HG02678 (cell line): ENCODE results near the gene TCF4.

Source experiments
- ATAC-seq: cut with Tn5 transposase; IDR thresholded peaks from one replicate; pipeline ENCODE4 v1.9.1; 2021; ENCODE audit warnings: mild to moderate bottlenecking, moderate library complexity; ENCODE audit not compliant: unreplicated experiment

Gene TCF4

DNA sequence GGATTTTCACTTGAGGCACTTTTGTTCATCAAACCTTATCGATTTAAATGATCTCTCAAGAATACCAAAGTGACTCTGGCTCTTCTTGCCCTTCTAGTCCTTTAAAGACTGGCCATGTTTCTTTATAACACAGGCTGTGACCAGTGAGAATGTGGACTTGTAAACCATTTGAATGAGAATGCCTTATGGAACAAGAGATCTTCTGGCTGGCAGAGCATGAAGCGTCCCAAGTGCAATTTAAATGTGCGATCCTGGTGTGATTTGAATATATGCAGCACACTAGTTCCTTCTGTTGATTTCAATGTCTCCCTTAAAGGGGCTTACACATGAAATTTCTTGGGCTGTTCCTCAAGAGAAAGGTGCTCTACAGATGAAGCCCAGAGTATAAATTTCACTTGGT lies 366.4 kb downstream of the TCF4 start:
- no peak for ATAC-seq

DNA sequence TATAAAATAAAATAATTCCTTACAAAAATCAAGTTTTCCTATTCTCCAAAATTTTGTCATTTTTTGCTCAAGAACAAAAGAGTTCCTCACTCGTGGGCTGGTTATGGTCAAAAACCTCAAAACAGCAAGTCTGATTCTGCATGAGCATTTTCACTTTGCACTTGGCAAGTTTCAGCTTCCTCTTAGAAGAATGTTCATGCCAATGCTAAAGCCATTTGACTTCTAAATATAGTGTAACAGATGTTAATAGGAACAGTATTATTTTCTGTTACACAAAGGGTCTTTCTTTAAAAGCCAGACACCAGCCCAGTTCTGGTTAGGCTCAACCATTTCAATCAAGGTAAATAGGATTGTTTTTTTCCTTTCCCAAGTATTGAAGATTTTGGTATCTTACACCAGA lies 367.5 kb downstream of the TCF4 start:
- peak; percentile 92 for ATAC-seq

DNA sequence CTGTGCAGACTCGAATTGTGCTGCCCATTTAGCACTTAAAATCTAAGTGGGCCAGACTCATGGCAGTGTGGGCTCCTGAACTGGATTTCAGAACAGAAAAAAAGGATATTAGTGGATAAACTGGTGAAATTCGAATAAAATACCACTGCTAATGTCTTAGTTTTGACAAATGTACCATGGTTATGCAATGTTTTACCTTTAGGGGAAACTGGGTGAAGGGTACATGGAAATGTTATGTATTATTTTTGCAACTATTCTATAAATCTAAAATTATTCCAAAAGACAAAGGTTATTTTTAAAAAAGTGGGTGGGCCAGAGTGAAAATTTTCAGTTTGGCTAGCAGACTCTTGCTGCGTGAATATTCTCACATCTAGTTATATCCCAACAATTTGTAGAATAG lies 368.2 kb downstream of the TCF4 start:
- ATAC-seq, result no peak

DNA sequence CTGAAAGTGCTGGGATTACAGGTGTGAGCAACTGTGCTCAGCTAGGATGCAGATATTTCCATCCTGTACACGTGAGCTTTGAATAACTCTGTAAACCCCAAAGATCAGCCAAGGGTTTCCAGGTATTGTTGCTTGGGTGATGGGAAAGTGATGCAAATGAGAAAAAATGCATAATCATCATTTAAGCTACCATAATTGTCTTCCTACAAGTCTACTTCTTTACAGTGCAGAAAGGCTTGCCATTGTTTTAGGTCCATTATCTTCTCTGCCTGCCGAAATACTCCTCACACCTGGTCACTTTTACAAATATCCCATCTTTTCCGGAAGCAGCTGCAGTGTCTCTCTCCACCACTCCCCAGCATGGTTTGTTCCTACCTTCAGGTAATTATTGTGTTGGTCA lies 368.9 kb downstream of the TCF4 start:
- ATAC-seq, result no peak

DNA sequence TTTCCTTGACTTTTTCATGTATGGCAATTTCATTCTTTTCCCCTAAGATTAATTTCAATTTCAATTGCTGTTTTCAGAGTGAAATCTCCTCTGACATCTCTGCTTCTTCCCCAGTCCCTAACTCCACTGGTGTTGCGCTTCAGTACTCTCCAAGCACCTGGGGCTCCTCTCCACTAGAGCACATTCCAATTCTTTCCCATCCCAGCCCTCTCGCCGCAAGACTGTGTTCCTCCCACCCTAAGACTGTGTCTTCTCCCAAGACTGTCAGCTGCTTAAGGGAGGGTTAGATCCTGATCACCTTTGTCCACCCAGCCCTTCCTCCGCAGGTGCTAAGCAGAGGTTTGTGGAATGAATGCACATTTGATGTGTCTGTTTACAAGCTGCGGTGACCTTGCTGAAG lies 373.0 kb downstream of the TCF4 start:
- ATAC-seq, result no peak

DNA sequence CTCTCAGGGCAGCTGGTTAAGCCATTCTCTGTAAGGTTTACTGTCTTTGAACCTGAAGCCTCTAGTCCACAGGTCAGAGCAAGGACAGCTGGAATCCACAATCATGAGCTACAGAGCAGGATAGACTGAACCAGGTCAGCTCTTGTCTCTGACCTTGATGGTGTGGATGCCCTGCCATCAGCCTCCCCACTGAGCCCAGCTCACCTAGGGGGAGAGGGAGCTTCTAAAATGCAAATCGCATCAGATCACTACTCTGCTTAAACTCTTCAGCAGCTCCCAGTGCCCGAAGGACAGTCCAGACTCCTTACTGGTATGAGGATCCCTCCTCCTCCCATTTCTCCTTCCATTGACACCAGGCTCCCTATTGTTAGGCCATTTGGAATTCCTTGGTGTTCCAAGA lies 373.5 kb downstream of the TCF4 start:
- ATAC-seq, result no peak

DNA sequence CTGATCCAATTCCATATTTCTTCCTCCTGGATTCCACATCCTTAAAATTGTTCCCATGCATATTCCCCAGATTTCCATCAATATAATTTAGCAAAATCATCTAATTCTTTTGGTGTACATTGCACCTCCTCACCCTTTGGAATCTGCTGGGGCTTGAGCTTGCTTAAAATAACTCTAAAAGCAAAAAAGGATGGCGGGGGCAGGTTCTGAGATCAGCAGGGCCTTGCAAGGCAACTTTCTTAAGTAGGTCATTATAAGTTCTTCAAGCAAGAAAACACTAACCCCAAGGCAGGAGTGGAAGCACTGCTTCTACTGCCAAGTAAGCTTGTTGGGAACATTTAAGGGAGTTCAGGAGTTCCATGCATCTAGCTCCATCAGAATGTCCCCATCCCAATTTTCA lies 374.4 kb downstream of the TCF4 start:
- ATAC-seq, result no peak

DNA sequence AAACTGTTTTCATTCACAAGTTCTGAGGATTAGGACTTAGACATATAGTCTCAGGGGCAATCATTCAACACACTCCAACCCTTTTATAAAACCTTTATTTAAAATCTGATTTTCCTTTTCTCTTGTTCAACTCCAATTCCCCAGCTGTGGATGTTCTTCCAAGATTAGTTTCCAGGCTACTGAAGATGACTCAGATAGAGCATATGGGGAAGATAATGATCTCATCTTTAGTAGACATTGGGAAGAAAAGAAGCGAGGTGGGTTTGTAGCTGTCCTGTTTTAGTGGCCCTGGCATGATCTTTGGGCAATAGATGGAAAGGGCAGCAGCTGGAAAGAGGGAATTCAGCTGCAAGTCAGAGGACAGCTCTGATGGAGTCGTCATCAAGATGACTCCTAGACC lies 381.1 kb downstream of the TCF4 start:
- no peak for ATAC-seq

DNA sequence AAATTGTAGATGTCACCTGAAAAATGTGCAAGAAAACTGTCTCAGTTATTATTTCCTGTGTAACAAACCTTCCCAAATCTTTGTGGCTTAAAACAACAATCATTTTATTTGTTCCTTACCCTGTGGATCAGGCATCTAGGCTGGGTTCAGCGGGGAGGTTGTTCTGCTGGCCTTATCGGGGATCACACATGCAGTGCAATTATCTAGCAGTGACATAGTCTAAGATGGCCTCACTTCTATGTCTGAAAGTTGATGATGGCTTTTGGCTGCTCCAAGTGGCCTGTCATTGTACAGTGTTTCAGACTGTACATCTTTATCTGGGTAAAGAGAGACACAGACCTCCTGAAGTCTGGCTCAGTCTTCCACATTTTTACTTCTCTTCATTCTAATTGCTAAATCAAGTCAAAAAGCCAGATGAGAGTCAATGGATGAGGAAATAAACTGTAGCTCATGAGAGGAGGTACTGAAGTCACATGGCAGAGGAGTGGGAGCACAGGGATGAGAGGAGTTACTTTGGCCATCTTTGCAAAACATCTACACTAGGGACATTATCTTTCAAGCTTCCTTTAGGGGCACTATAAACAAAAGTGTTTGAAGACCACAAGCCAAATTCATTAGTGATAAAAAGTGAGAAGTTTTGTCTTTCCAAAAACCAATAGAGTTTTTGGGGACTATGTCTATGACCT lies 385.6 kb downstream of the TCF4 start:
- no peak for ATAC-seq

DNA sequence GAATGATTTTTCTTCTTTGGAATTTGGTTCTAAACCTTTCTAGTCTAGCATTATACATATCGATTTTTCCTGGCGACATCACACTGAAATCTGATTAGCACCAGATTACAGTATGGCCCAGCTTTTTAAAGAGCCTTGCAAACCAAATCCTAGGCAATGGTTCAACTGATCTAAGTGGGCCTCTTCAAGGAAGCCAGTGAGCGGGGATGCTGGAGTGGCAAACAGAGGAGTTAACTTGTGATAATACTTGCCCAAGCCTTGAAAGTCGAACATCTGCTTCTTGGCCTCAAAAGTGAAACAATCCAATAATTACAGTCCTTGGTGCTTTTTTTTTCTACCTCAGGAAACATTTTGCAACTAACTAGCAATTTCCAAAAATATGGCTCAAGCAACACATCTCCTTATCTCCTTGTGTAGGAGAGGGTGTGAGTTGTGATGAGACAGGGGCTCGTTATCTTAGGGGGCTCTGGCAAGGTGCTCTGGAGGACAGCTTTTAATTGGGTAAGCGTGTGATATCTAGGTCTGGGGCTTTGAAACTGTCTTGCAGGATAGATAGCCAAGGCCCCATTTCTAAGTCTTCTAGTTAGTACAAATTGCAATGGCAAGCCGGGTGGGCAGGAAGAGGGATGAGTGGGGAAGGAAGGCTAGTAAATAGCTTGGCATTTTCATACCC lies 388.6 kb downstream of the TCF4 start:
- ATAC-seq, result no peak

DNA sequence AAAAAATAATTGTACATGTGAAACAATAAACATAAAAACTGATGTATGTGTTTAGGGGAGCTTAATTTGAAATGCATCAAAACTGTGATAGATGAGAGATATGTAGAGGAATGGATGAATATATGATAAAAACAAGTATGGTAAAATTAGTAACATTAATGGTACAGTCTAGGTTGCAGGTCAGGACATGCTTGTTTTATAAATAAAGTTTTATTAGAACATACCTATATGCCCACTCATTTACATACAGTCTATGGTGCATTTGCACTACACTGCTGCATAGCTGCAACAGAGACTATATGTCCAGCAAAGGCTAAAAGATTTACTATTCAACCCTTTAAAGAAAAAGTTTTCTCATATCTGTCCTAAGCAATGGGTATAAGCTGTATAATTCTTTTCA lies 392.1 kb downstream of the TCF4 start:
- no peak for ATAC-seq

DNA sequence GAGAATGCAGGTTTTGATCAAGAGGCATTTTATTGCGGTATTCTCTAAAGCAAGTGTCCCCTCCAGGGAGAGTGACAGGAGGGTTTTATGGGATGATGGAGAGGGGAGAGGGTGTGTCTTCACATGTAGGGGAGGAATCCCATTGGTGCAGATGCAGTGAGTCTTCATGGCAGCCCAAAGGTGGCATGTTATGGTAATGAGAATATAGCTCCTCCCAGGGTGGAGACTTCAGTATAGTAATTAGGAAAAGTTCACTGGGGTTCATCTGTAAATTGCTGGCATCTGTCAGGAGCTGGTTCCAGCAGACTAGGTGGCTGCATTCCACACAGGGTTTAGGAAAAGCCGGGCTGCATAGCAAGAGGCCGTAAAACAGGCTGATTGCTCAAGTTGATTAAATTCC lies 398.0 kb downstream of the TCF4 start:
- ATAC-seq, result no peak

DNA sequence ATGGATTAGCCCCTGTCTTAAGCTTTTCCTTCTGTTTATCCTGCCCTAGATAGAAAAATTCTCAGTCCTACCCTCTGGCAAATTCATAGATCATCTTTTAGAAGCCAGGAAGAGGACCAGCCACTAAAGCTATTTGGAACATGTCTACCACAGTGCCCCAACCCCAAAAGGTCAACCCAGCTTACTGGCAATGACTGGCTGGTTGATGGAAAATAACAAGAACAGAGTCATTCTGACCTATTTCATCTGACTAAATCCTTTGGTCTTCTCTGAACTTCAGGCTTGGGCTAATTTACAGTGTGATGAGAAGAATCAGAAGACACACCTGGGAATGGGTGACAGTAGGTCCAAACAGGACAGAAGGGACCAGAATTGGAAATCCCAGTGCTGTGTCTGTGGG lies 401.4 kb downstream of the TCF4 start:
- no peak for ATAC-seq

DNA sequence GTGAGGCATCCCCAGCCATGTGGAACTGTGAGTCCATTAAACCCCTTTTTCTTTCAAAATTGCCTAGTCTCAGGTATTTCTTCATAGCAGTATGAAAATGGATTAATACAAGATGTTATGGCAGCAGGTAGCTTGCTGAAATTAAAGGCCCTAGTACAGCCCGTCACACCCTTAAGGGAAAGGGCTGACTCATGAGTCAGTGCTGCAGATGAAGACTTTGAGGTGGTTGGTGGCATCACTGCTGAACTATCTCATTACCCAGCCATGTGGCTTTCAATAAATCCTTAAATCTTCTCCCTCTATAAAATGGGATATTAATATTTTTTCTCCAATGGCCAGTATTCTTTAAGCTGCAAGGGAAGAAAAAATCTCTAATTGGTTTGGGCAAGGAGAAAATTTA lies 402.6 kb downstream of the TCF4 start:
- no peak for ATAC-seq

DNA sequence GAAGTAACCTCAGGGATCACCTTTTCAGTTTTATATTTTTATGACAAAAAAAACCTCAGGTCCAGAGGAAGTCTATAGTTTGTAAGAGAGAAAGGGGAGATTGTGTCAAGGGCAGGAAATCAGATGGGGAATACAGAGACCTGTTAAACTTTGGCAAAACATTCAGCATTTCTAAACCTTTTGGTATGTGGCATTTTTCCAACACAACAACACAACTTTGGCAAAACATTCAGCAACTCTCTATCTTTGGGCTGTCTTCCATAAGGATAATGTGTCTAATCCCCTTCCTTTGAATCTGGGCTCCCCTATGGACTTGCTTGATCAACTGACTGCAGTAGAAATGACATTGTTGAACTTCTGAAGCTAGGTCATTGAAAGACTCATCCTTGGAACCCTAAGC lies 408.2 kb downstream of the TCF4 start:
- no peak for ATAC-seq

DNA sequence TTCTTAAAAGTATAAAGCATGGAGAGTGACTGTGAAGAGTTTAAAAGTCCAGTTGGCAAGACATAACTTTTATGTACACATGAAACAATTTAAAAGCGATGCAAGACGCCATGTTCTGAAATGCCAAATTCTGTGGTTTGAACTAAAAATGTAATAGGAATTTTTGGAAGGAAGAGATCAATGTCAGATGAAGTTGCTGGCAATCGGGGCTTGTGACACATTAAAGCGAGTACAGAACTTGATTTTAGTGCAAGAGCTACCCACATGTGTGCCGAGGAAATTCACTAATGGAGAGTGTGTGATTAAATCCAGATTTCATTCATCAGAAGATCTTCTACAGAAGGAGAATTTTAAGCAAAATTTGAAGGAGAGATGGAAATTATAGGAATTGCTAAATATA lies 408.6 kb downstream of the TCF4 start:
- no peak for ATAC-seq

DNA sequence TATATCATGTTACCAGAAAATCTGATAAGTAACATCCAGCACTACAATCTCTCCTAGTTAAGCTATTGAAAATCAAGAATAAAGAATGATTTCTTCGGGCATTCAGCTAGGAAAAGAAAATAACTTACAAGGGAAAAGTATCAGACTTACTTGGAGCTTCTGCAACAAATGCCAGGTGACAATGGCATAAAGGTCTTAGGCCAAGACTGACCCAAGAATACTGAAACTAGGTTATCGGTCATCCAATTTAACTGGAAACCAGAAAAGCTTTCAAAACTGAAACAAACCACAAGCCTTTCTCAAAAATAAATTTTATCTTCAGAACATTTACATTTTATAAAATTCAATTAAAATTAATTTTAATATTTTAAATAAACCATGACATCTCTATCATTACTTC lies 414.7 kb downstream of the TCF4 start:
- ATAC-seq, result no peak
